Upper lobe of left lung (tissue), 4 donors: Measurements from ENCODE around the gene HNRNPH2.

Source experiments
- CTCF ChIP-seq, 6 experiments: fragments of 450-650 bp in 4 of 6; fragments of 200-600 bp in 2 of 6; sonication (generic) in 2 of 6; IDR thresholded peaks; one replicate each; pipeline ENCODE4 v1.5.1; 2016 to 2019; ENCODE audit warnings: antibody characterized with exemption in 6 of 6
- POLR2A ChIP-seq, 4 donors: fragments of 450-650 bp; IDR thresholded peaks; one replicate each; pipeline ENCODE4 v1.5.1; 2016 to 2017; ENCODE audit warnings: antibody characterized with exemption in 4 of 4, mild to moderate bottlenecking in 2 of 4

GRCh38 chrX:101462892-101463291, 54.9 kb downstream of the HNRNPH2 start:
- TF ChIP-seq POLR2A (IDR thresholded peaks at IDR 0.05) (no peak), CTCF (IDR thresholded peaks at IDR 0.05) (peak in 3 of 6 experiments; percentile 18 to 30 (median 19))
